ENCODE results near the gene LRRC58. TPM values are rescaled to one million over a fixed set of nuclear protein-coding genes. Genes with fewer than 3 reads are reported as not detected.

Gene LRRC58
- total RNA-seq, 5 donors from 2014 or later (not counting 1 experiment from before 2014, with no cell fraction given), result 14.4 to 19.2 (median 17.7) TPM

GRCh38 chr3:120348065-120348990 lies 826 bp downstream of the LRRC58 start:
- peaks cover 54% of the 10 kb centered on the region in 3 donors for H3K4me1 Mint-ChIP-seq

GRCh38 chr3:120344349-120344748 lies 4.8 kb downstream of the LRRC58 start:
- whole genome bisulfite sequencing (ENCODE audit: insufficient coverage), result no CpG with 5 or more reads among the region's 1 CpG
- Mint-ChIP-seq H3K36me3 (peaks cover 32% of the 10 kb centered on the region), H3K27me3 (no peaks in the 10 kb centered on the region), H3K4me3 (peak overlapping the region in 2 of 3 donors; percentile 40 to 55), H3K4me1 (peaks cover 65 to 70% (median 67%) of the 10 kb centered on the region in 3 donors), H3K27ac (peak overlapping the region; percentile 67 to 77), H3K9me3 (peaks cover 0 to 2% (median under 1%) of the 10 kb centered on the region in 3 donors)
- Histone ChIP-seq H3K36me3 (ENCODE audit: control insufficient read depth in 2 of 2, extremely low read depth in 1 of 2, insufficient read depth in 1 of 2, low read length in 1 of 2) (peaks cover 0 to 7% of the 10 kb centered on the region in 2 donors), H3K9me3 (no peaks in the 10 kb centered on the region), H3K27me3 (replicated peaks in 1 of 2; ENCODE audit: control insufficient read depth in 2 of 2, extremely low read depth in 1 of 2, insufficient read depth in 2 of 2, low read length in 1 of 2) (no peaks in the 10 kb centered on the region), H3K27ac (ENCODE audit: low read length) (peak overlapping the region; percentile 3), H3K4me3 (ENCODE audit: control insufficient read depth in 1 of 2, extremely low read depth in 1 of 2, low read length in 1 of 2) (no peak overlapping the region), H3K4me1 (ENCODE audit: control insufficient read depth in 1 of 2, extremely low read depth in 1 of 2, insufficient read depth in 2 of 2, low read length in 2 of 2) (peaks cover 21 to 27% of the 10 kb centered on the region in 2 experiments)
- ATAC-seq (replicated peaks in 1 of 4) (peak in 1 of 4 experiments; percentile 13), DNase-seq (peak in 1 of 35 experiments; percentile 63)
- CTCF ChIA-PET, result interaction anchor here (0.6 to 1.2 kb wide), 3 partner anchors 31 to 212 kb away, joined by 3 to 7 read pairs (median 7); no protein-coding TSS in a partner anchor
- POLR2A ChIA-PET, result interaction anchor here in 1 of 2 donors (0.6 to 1.0 kb wide), 2 partner anchors 73 to 878 kb away, joined by 3 read pairs; no protein-coding TSS in a partner anchor

More at GRCh38 chr3:120348065-120348990, 826 bp downstream of the LRRC58 start:
- Histone ChIP-seq H3K27me3 (replicated peaks in 1 of 2; ENCODE audit: control insufficient read depth in 2 of 2, extremely low read depth in 1 of 2, insufficient read depth in 2 of 2, low read length in 1 of 2) (no peaks in the 10 kb centered on the region), H3K9me3 (no peaks in the 10 kb centered on the region), H3K27ac (ENCODE audit: low read length) (peak overlapping the region; percentile 46), H3K4me3 (ENCODE audit: control insufficient read depth in 1 of 2, extremely low read depth in 1 of 2, low read length in 1 of 2) (peak overlapping the region; percentile 68 to 81), H3K4me1 (ENCODE audit: control insufficient read depth in 1 of 2, extremely low read depth in 1 of 2, insufficient read depth in 2 of 2, low read length in 2 of 2) (peaks cover 24 to 27% of the 10 kb centered on the region in 2 experiments), H3K36me3 (ENCODE audit: control insufficient read depth in 2 of 2, extremely low read depth in 1 of 2, insufficient read depth in 1 of 2, low read length in 1 of 2) (peaks cover 0 to 3% of the 10 kb centered on the region in 2 donors)
- DNase-seq (peak in 32 of 35 experiments; percentile 29 to 70 (median 56)), ATAC-seq (replicated peaks in 1 of 4) (peak; percentile 61 to 68 (median 64))
- WGBS (ENCODE audit: insufficient coverage), result under 1% methylated on average over 35 of the region's 41 CpGs
- no peaks in the 10 kb centered on the region for H3K9me3 Mint-ChIP-seq
- peaks cover 10% of the 10 kb centered on the region for H3K36me3 Mint-ChIP-seq
- POLR2A ChIA-PET, result interaction anchor here (0.6 to 1.7 kb wide), 7 partner anchors 211 to 1478 kb away, joined by 3 to 11 read pairs (median 4); partner anchors contain the start of genes GSK3B (in 1 of the 2), NDUFB4 (in 1 of the 2) and TMEM39A (in 1 of the 2)
- no peaks in the 10 kb centered on the region for H3K27me3 Mint-ChIP-seq
- H3K4me3 Mint-ChIP-seq, result peak overlapping the region; percentile 88 to 95 (median 95)
- peak overlapping the region; percentile 87 to 89 for H3K27ac Mint-ChIP-seq
- CTCF ChIA-PET, result interaction anchor here (0.6 to 4.8 kb wide), 7 partner anchors 68 to 457 kb away, joined by 3 to 25 read pairs (median 3); no protein-coding TSS in a partner anchor

- WGBS (ENCODE audit: insufficient coverage), result 100% methylated on average over 6 of the region's 8 CpGs
- Histone ChIP-seq H3K36me3 (ENCODE audit: control insufficient read depth in 2 of 2, extremely low read depth in 1 of 2, insufficient read depth in 1 of 2, low read length in 1 of 2) (peaks cover 0 to 7% of the 10 kb centered on the region in 2 donors), H3K4me1 (ENCODE audit: control insufficient read depth in 1 of 2, extremely low read depth in 1 of 2, insufficient read depth in 2 of 2, low read length in 2 of 2) (peaks cover 13 to 15% of the 10 kb centered on the region in 2 experiments), H3K9me3 (no peaks in the 10 kb centered on the region), H3K4me3 (ENCODE audit: control insufficient read depth in 1 of 2, extremely low read depth in 1 of 2, low read length in 1 of 2) (no peak overlapping the region), H3K27ac (ENCODE audit: low read length) (no peak overlapping the region), H3K27me3 (replicated peaks in 1 of 2; ENCODE audit: control insufficient read depth in 2 of 2, extremely low read depth in 1 of 2, insufficient read depth in 2 of 2, low read length in 1 of 2) (no peaks in the 10 kb centered on the region)
- Mint-ChIP-seq H3K4me1 (peaks cover 70 to 75% (median 73%) of the 10 kb centered on the region in 3 donors), H3K36me3 (peaks cover 40% of the 10 kb centered on the region), H3K4me3 (no peak overlapping the region), H3K27me3 (no peaks in the 10 kb centered on the region), H3K27ac (no peak overlapping the region), H3K9me3 (peaks cover 0 to 6% (median 6%) of the 10 kb centered on the region in 3 donors)
- DNase-seq, result no peak
- ChIA-PET POLR2A (interaction anchor here in 1 of 2 donors (0.6 to 0.7 kb wide), 2 partner anchors 8 to 572 kb away, joined by 3 to 4 read pairs; no protein-coding TSS in a partner anchor), CTCF (no interaction called here)
- no peak for ATAC-seq (replicated peaks in 1 of 4)
Measured at GRCh38 chr3:120341658-120342346, 7.4 kb downstream of the LRRC58 start.

GRCh38 chr3:120339362-120339761 lies 9.8 kb downstream of the LRRC58 start:
- no peak overlapping the region for H3K27ac ChIP-seq (ENCODE audit: low read length)
- H3K9me3 ChIP-seq, result no peaks in the 10 kb centered on the region
- no peak overlapping the region for H3K27ac Mint-ChIP-seq
- peaks cover 4 to 11% of the 10 kb centered on the region in 2 experiments for H3K4me1 ChIP-seq (ENCODE audit: control insufficient read depth in 1 of 2, extremely low read depth in 1 of 2, insufficient read depth in 2 of 2, low read length in 2 of 2)
- peaks cover 57 to 61% (median 58%) of the 10 kb centered on the region in 3 donors for H3K4me1 Mint-ChIP-seq
- H3K27me3 ChIP-seq (replicated peaks in 1 of 2; ENCODE audit: control insufficient read depth in 2 of 2, extremely low read depth in 1 of 2, insufficient read depth in 2 of 2, low read length in 1 of 2), result no peaks in the 10 kb centered on the region
- POLR2A ChIA-PET, result no interaction called here
- ATAC-seq (replicated peaks in 1 of 4) (no peak), DNase-seq (no peak)
- no CpG with 5 or more reads among the region's 3 CpGs for WGBS (ENCODE audit: insufficient coverage)
- no peak overlapping the region for H3K4me3 Mint-ChIP-seq
- peaks cover 0 to 6% (median 6%) of the 10 kb centered on the region in 3 donors for H3K9me3 Mint-ChIP-seq
- peaks cover 0 to 16% of the 10 kb centered on the region in 2 donors for H3K36me3 ChIP-seq (ENCODE audit: control insufficient read depth in 2 of 2, extremely low read depth in 1 of 2, insufficient read depth in 1 of 2, low read length in 1 of 2)
- H3K27me3 Mint-ChIP-seq, result no peaks in the 10 kb centered on the region
- peaks cover 45% of the 10 kb centered on the region for H3K36me3 Mint-ChIP-seq
- no peak overlapping the region for H3K4me3 ChIP-seq (ENCODE audit: control insufficient read depth in 1 of 2, extremely low read depth in 1 of 2, low read length in 1 of 2)
- CTCF ChIA-PET, result no interaction called here

- H3K27ac Mint-ChIP-seq, result peak overlapping the region; percentile 0 to 38
- H3K4me1 ChIP-seq (ENCODE audit: control insufficient read depth in 1 of 2, extremely low read depth in 1 of 2, insufficient read depth in 2 of 2, low read length in 2 of 2), result peaks cover 0 to 7% of the 10 kb centered on the region in 2 experiments
- peaks cover 51 to 53% (median 51%) of the 10 kb centered on the region in 3 donors for H3K4me1 Mint-ChIP-seq
- H3K9me3 Mint-ChIP-seq, result peaks cover 0 to 6% (median 6%) of the 10 kb centered on the region in 3 donors
- no peaks in the 10 kb centered on the region for H3K27me3 Mint-ChIP-seq
- no peaks in the 10 kb centered on the region for H3K27me3 ChIP-seq (replicated peaks in 1 of 2; ENCODE audit: control insufficient read depth in 2 of 2, extremely low read depth in 1 of 2, insufficient read depth in 2 of 2, low read length in 1 of 2)
- no peak overlapping the region for H3K4me3 Mint-ChIP-seq
- H3K4me3 ChIP-seq (ENCODE audit: control insufficient read depth in 1 of 2, extremely low read depth in 1 of 2, low read length in 1 of 2), result no peak overlapping the region
- H3K9me3 ChIP-seq, result no peaks in the 10 kb centered on the region
- CTCF ChIA-PET, result no interaction called here
- H3K27ac ChIP-seq (ENCODE audit: low read length), result no peak overlapping the region
- ATAC-seq (replicated peaks in 1 of 4), result no peak
- POLR2A ChIA-PET, result no interaction called here
- H3K36me3 ChIP-seq (ENCODE audit: control insufficient read depth in 2 of 2, extremely low read depth in 1 of 2, insufficient read depth in 1 of 2, low read length in 1 of 2), result peaks cover 0 to 21% of the 10 kb centered on the region in 2 donors
- no peak for DNase-seq
- WGBS (ENCODE audit: insufficient coverage), result no CpG with 5 or more reads among the region's 1 CpG
- peaks cover 50% of the 10 kb centered on the region for H3K36me3 Mint-ChIP-seq
Measured at GRCh38 chr3:120338517-120338916, 10.6 kb downstream of the LRRC58 start.

Measured in T-cell (primary cell).